Measurements from ENCODE around the gene NT5M.

GRCh38 chr17:17353625-17354484 is 50.7 kb downstream of the NT5M start:
- TF ChIP-seq CTCF (IDR thresholded peaks at IDR 0.05) (no peak), POLR2A (IDR thresholded peaks at IDR 0.05) (no peak)
